UCSD-AML1 (cell line): Measurements from ENCODE around the gene TGFBI.

Experiments
- DNase-seq: peaks from one replicate; lab custom pipeline; 2025; ENCODE audit not compliant: unreplicated experiment; lab: John Stamatoyannopoulos, UW

The TGFBI gene

DNA sequence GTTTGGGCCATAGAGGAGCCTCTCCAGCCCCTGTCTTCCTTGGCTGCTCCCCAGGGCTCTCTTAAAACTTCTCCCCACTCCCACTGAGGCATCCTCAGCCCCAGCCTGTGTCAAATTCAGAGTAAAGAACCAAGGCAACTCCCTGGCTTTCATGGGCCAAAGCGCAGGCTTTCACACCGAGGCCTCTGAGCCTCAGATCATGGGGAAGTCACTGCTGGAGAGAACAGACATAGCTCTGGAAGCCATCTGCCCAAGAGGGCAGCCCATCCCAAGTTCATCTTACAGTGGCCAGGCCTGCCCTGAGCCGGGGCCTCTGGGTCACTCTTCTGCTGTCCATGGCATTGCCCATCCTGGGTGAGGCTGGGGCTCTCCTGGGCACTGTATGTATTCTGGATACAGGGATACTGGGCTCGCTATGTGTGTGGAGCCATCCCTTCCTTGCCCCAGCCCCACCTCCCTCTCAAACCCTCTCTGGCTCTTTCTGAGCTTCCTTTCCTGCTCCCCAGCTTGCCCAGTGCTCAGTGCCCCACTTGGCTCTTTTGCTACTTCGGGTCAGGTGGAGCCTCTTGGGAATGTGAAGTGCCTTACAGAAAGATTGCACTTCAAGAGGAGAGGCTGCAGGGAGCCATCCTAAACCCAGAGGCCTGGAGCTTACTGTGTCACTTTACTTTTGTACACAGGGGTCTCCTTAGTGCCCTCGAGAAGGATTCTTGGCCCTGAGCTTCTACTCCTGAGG is 33.0 kb downstream of the TGFBI start:
- no peak for DNase-seq

DNA sequence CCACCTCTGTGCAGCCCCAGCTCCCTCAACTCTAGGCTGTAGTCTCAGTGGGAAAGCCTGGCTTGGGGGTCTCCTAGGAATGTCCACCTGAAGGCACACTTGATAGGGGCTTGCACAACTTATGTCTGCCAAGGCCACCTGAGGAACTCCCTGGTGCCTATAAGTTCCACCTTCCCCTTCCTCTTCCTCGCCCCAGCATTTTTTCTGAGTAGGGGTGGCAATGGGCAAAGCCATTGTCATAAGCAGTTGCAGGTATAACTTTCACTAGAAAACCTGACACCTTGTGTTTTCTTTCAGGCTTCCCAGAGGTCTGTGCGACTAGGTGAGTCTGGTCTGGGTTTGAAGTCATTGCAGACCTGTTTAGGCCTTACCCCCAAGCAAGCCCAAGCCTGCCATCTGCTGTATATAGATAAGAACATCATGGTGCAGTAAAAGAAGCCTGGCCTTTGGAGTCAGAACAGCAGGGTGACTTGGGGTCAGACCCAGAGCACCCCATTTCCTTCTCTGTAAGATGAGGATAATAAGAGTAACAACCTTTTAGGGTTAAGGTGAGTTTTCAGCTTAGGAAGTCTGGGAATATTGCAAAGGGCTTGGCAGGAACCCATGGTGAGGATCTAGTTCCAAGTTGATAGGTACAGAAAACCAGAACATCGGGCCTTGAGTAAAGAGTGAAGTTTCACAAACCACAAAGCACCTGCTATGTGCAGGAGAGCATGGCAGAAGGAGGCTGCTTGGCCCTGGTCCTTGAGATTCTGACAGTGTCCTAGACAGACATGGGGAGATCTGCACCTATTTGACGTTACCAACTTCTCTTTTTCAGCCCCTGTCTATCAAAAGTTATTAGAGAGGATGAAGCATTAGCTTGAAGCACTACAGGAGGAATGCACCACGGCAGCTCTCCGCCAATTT is 33.8 kb downstream of the TGFBI start:
- DNase-seq: no peak

DNA sequence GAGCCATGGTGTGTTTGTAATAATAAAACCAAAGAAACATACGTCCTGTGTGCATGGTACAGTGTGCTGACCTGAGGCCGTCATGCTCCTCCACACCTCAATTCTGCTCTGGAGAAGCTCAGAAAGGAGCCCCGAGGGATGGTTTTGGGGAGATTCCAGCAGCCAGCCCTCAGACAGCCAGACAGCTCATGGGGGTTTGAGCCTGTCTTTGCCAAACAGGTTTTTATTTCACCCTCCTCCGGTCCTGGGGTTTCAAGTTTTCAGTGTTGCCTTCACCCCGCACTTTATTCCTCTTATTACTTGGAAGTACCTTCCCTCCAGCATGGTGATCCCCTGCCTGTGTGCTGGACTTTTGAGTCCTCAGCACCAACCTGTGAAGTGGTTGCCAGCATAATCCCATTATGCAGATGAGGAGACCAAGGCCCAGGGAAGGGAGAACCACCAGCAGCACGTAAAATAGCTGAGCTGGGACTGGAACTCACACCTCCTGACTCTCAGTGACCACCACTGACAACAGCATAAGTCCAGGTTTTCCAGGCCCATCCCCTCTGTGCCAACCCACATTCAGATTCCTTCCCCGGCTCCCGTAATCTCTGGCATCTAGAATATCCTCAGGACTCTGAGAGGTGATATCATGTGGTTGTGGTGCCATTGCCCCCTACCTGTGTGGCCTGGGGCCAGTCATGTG is 35.1 kb downstream of the TGFBI start:
- no peak for DNase-seq

DNA sequence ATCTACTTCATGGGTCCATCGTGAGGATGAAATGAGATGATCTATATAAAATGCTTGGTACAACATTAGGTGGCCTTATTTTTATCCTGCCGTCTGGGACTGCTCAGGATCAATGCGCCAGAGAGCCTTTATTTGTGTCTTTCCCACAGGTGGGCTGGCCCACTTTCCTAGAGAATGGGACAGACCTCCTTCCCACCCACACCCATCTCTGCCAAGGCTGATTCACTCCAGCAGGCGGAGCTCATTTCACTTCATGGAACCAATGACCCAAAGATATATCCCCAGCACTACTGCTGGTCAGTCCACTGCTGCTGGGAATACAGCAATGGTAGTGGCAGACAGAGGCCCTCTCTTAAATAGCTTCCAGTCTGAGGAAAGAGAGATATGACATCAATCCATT is 35.7 kb downstream of the TGFBI start:
- no peak for DNase-seq

DNA sequence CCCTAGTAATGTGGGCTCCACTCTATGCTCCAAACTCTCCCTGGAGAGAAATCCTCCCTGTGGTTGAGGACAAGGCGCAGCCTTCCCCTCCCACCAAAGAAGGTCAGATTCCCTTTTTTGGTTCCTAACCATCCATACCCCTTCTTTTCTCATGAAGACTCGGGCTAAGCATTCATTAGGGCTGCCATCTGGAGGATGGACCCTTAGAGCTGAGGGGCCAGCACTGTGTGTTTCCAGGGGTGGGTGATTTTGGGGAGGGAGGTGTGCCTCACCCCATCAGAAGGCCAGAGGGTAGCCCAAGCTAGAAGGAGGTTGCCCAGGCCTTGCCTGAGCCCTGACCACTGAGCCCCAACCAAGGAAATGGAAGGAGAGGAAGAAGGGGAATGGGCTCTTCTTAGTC is 36.8 kb downstream of the TGFBI start:
- DNase-seq: no peak

DNA sequence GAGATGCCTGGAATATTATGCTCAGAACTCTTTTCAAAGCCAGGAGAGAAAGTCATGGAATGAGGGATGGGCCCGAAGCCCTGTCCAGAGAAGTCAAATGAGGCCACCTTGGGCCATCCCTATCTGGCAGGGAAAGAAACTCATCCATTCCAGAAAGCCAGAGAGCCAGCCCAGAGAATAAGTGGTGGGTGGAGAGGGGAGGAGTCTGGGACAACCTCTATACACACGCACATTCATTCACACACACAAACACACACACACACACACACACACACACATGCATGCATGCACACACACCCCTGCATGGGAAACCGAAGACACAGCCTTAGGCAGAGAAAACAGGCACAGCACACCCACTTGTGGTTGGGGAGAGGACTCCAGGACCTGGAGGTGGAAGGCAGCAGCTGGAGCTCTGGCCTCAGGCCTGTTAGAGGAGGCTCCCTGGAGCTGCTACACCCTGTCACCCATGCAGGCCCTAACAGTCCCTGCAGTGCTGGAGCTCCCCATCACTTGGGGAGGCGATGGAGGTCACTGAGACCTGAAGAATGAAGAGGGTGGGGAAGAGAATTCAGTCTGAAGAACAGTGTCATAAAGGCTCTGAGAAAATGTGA is 38.0 kb downstream of the TGFBI start:
- DNase-seq: no peak

DNA sequence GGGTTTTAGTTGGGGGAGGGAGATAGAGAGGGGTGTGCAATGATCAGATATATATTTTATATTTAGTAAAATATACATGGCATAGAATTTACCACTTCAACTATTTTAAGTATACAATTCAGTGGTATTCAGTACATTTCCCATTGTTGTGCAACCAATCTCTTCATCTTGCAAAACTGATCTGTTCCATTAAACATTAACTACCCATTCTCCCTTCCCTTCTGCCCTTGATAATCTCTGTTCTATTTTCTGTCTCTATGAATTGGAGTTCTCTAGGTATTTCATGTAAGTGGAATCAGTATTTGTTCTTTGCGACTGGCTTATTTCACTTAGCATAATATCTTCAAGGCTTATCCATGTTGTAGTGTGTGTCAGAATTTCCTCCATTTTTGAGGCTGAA is 38.6 kb downstream of the TGFBI start:
- DNase-seq: no peak

DNA sequence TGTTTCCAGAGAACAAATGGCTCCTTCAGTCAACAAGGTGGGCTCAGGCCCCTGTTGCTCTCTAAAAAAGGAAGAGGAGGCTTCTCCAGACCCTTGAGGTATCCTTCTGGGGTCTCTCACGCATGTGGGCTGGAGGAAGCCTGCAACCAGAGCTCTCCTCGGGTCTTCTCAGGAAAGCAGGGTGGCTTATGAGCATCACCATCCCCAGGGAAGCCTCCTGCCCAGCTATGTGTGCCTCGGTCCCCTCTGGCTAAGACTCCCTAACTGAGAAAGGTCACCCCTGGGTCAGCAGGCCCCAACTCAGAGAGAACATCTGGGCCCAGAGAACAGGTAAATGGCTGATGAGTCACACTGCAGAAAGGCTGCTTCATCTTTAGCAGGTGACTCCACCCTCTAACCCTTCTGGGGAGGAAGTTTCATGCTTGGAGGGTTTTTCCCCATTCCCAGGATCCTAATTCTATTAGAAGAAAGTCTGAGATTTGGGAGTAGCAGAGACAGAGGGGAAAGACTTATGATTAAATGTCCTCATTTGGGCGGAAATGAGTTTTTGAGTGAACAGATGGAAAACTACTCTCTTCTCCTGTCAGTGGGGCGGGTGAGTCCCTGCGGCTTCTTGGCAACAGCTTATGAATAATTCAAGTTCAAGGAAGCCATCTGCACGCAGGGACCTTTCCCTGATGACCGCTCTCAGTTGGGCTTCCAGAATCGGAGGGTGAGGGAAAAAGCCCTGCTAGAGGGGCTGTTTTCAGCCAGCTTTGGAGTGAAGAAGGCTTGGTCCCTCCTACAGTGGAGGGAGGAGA is 41.9 kb downstream of the TGFBI start:
- DNase-seq: no peak

DNA sequence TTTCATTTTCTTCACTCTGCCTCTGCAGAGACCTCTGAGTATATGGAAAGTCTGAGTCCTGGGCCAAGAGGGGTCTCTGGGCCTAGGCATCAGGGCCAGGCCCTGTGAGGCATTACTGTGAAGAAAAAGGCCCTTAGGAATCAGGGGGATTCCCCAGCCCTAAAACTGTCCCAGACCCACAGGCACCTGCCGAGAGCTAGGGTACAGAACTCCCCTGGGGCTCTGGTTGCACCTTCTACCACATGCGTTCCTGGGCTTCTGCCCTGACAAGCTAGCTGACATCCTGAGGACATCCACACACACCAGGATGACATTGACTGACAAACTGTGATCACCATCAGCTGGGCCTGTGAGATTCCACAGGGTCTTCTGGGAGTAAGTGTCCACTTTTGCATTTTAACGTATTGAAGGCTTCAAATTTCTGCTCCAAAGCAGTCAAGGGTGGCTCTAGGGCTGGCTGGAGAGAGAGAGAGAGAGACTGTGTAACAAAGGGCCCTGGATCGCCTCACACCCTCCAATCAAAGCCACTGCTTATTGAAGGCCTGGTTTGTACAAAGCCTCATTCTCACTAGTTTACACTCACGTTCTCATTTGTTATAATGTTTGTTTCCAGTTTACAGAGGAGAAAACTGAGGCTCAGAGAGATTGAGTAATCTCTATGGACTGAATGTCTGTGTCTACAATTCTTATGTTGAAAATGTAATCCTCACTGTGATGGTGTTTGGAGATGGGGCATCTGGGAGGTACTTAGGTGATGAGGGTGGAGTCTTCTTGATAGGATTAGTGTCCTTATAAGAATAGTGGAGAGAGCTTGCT is 45.1 kb downstream of the TGFBI start:
- DNase-seq: no peak

DNA sequence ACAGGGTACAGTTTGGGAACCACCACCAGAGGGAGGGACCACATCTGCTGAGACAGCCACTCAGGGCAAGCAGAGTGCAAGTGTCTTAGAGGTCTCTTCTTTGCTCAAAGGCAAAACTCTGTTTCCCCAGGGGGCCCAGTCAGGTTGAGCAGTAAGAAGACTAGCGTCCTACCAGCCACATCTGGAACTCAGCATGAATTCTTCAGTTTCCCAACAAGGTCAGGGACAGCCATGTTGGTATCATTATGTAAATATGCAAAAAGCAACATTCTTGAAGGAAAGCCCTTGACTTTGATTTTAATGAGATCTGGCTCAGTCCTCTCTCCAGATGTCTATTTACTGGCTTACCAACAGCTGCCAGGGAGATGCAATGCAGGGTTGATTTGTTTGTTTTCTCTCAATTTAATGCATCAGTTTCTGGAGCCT is 46.7 kb downstream of the TGFBI start:
- DNase-seq: no peak

DNA sequence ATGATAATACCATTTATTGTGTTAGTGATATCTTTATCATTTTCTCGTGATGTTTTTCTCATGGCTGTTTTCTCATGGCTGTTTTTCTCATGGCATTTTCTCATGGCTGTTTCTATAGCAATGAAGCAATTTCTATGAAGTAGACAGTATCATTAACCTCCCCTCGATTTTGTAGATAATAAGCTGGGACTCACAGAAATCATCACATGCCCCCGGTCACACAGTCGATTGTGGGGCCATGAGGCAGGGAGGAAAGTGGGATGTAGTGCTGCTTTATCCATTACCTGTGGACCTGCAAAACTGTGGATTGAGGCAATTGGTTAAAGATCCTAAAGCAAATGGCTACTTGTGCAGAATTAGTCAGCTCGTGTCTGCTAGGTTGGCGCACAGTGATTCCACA is 47.3 kb downstream of the TGFBI start:
- DNase-seq: no peak

DNA sequence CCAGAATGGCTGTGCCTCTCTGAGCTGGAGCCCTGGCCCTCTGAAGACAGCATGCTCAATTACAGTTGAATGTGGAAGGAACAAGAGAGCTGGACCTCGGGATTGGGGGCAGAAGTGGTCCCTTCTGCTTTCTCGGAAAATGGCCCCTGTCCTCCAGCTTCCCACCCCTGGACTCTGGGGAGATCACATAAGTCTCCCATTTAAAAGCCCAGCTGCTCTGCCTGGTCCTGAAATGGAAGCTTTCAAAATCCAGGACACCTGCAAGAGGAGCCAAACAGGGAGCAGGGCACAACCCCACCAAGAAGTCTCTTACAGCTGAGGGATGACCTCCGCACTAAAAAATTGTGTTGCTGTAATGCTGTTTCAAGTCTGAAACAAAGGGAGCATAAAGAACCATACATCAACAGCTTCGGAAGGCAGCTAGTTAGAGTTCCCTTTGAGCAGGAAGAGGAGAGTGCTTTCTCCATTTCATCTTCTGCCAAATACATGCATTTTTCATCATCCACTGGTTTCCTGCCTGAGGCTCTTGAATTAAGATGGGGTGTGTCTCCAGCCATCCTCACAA is 48.2 kb downstream of the TGFBI start:
- no peak for DNase-seq

DNA sequence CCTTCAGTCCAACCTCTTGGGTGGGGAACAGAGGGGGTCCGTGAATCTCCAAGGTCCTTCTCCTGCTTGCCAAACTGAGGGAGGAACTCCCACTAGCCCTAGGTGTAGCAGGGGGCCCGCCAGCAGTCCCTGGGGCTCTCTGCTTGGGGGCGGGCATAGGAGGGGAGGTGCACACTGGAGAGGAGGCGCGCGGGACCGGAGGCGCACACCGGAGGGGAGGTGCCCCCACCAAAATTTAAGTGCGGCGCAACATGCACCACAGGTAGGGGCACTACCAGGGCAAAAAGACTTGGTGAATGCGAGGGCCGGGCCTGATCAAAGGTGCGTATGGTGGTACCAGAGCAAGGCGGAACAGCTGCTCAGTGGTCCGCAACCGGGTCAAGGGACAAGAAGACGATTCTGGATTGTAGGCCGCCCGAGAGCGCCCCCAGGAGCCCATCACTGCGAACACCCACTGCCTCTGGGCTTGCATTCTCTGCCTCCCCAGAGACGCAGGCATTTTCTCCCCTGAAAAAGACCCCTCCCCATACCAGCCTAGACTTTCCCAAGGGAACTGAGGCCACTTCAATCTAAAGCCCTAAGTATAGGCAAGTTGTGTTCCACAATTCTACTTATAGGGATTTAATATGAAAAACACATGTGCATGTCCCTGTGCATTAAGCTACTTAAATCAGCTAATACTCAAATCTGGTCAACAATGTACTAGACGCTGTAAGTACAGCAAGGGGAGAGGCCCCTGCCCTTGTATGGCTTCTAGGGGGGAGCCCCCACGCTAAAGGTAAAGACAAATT is 50.6 kb downstream of the TGFBI start:
- no peak for DNase-seq

DNA sequence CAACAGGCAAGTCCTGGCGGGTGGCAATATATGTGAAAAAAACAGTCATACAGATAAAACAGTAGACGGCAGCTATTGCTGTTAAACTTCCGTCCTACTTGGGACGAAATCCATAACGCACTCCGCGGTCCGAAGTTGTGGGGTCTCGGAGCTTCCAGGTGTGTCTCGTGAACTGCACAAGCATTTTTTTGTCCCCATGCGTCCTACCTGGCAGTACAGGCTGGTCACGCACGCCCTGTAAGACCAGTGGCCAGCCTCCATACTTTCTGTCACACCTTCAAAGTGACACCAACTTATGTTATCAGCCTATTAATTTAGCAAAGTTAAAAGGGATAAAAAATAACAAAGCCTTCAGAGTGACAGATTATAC is 51.3 kb downstream of the TGFBI start:
- no peak for DNase-seq

DNA sequence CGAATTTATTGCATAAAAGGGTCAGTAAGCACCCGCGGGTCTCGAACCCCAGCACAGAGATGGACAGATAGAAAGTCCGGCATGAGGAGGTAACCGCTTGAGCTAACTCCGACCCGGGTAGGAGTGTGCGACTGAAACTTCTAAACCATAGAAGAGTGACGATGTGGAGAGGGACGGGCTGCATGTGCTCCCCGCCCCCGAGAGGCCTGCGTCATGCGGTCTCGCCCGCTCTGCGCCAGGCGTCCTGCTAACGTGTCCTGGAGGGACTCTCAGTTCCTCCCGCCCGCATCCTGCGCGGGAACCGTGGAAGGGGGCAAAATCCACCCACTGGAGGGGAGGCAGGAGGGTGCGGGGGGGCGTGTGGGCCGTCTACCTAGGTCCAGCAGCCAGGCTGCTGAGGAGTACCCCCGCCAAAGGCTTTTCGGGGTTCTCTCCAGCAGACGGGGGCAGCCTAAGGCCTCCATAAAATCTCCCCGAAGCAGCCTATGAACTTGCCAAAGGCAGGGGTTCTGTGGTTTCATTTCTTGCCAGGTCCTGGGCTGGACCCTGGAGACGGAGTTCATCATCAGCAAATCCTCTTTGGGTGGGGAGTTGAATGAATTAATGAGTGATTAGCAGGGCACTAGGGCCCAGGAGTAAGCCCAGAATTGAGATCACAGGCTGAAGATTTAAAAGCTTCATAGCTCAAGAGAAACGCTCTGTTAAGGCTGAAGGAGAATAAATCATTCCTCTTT is 51.9 kb downstream of the TGFBI start:
- DNase-seq: no peak

DNA sequence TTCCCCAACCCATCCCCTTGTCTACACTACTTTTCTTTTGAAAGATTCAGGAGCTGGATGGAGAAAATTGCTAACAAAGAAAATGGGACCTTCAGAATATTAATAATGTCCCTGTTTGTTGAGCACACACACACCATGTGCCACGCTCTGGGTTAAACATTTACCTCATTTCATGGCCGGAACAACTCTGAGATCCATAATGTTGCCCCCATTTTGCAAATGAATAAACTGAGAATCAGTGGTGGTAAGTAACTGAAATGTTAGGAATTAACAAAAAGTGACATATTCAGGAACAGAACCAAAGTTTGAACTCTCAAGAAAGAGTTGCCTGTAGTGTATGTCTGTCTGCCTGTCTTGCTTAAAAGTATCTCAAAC is 52.4 kb downstream of the TGFBI start:
- no peak for DNase-seq

DNA sequence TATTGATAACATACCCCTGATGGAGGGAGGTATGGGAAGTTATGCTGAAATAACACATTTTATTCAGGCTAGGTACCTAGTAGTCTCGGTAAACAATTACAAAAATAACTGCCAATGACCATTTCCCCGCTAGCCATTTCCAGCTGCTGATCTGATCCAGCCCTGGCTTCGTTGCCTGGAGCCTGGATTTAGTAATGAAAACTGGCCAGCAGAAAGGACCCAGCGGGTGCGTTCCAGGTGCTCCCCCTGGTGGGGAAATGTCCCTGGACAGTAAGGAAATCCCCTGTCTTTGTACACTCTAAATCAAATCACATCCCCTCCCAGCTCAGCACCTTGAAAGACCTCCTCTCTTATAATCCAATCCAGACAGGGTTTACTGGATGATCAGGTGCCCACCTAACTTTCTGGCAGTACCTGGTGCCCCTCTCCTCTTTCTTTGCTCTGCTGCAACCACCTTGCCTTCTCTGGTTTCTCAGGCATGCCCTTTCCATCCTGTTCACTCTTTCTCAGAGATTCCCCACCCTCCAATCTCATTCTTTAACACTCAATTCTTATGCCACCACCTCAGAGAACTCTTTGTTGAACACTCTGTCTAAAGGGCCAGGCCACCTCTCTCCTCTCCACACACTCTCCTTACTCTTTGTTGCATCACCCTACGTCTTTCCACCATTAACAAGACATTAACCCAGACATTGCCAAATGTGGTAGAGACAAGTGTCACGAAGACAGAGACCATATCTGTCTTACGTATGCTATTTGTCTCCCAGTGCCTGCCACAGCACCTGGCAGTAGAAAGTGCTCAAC is 53.8 kb downstream of the TGFBI start:
- peak; percentile 49 for DNase-seq
